ENCODE data around the gene MACROH2A1.

The MACROH2A1 gene

DNA sequence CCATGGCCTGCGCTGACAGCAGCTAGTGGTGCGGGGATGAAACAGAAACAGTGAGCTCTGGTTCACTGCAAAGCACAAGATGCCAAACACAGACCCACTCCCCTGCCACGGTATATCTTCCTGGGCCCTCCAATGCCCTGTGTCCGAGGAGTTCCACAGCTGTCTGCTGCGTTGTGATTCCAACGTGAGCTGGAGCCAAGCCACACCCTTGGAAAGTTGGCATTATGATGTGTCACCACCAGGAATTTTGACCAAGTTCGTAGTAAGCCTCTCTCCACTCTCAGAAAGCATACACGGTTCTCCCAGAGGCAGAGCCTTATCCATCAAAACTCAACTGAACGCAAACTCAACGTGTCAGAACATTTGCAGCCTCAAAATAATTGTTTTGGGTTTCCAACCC, 55.6 kb downstream of the MACROH2A1 start:
- Mint-ChIP-seq H3K4me1 (ENCODE audit: low read depth in 2 of 2) (no peaks in the 10 kb centered on the region), H3K27me3 (no peaks in the 10 kb centered on the region), H3K36me3 (ENCODE audit: insufficient read depth) (peaks cover 49% of the 10 kb centered on the region), H3K27ac (peak overlapping the region in 1 of 2 donors; percentile 79), H3K4me3 (no peak overlapping the region), H3K9me3 (no peaks in the 10 kb centered on the region)
- no peak for DNase-seq
- no peak for ATAC-seq (replicated peaks)

DNA sequence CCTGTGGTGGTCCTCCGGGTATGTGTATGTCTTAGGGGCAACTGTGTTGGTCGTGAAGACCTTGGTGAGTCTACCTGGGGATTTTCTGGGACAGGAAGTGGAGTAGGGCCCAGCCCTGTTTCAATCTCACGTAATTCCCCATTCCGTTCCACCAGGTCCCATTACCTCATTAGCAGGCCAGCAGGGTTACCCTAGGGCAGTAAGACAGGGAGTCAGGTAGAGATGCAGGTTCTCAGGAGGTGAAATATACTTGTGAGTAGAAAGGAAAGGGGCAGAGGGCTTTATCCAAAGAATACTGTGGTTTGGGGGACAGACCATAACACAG, 56.5 kb downstream of the MACROH2A1 start:
- Mint-ChIP-seq H3K27me3 (no peaks in the 10 kb centered on the region), H3K4me3 (no peak overlapping the region), H3K27ac (peak overlapping the region in 1 of 2 donors; percentile 35), H3K36me3 (ENCODE audit: insufficient read depth) (peaks cover 55% of the 10 kb centered on the region), H3K4me1 (ENCODE audit: low read depth in 2 of 2) (no peaks in the 10 kb centered on the region), H3K9me3 (no peaks in the 10 kb centered on the region)
- DNase-seq (no peak), ATAC-seq (replicated peaks) (no peak)

DNA sequence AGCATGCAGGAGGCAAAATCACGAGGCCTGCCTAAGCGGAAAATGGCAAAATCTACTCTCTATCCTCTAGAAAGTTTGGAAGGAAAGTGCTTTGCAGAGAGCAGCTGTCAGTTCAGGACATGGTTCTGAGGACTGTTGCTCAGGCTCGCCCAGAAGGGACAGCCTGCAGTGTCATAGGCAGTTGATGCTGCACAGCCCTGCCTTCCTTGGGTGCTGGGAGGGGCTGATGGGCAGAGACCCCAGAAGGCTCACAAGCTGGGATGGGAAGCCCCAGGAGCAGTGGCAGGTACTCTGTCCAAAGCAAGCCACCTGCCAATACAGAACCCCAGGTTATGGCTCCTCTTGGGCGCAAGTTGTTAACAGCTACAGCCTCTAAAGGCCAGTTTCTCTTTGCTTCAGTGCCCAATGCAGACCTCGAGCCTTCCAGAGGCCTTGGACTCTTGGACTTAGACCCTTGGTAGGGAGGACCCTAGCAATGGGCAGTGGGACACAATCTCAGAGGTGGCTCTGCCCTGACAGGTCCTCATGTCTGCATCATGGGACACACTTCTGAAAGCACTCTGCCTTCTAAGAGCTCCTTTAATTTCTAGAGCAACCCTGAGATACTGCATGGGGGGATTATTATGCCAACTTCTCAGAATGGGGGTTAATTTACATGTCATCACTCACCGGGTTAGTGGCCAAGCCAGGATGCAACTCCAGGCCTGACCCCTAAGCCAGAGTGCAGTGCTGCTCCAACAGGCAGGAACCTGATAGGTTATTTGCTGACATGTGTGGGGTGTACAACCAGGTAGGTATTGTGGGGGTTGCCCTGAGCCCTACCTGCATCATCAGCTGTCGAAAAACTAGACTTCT, 57.1 kb downstream of the MACROH2A1 start:
- H3K27me3 Mint-ChIP-seq = no peaks in the 10 kb centered on the region

DNA sequence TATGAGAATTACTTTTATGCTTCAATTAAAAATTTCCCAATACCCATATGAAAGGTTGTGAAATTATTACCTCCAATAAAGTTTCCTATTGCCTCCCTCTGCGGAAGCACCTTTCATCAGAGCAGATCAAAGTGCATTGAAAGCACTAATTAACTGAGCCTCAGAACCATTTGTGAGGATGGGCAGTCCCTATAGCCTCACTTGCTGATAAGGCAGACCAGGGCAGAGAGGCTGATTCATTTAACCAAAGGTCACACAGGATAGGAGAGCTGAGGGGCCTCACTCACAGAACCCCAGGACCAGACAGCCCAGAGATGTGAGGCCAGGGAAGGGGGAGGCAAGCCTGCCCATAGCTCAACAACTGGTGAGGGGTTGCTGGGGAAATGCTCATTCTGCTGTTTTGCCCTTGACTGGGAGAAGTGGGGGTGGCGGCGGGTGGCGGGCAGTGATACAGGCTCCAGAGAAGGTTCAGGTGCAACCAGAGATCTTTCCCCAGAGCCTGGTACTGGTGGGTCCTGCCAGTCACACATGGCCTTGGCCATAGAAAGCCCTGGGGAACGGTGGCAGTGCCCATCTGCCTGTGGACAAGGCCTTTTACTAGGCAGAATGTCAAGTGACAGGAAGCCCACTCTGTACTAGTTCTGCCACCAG, 57.9 kb downstream of the MACROH2A1 start:
- no peak for ATAC-seq (replicated peaks)
- no peaks in the 10 kb centered on the region for H3K27me3 Mint-ChIP-seq
- peaks cover 61% of the 10 kb centered on the region for H3K36me3 Mint-ChIP-seq (ENCODE audit: insufficient read depth)
- no peaks in the 10 kb centered on the region for H3K4me1 Mint-ChIP-seq (ENCODE audit: low read depth in 2 of 2)
- no peak overlapping the region for H3K4me3 Mint-ChIP-seq
- no peak for DNase-seq
- no peak overlapping the region for H3K27ac Mint-ChIP-seq
- H3K9me3 Mint-ChIP-seq = no peaks in the 10 kb centered on the region

More for the DNA sequence above, 57.1 kb downstream of the MACROH2A1 start:
- ATAC-seq (replicated peaks) (no peak), DNase-seq (no peak)
- H3K4me3 Mint-ChIP-seq = no peak overlapping the region
- no peaks in the 10 kb centered on the region for H3K4me1 Mint-ChIP-seq (ENCODE audit: low read depth in 2 of 2)
- H3K36me3 Mint-ChIP-seq (ENCODE audit: insufficient read depth) = peaks cover 60% of the 10 kb centered on the region
- no peaks in the 10 kb centered on the region for H3K9me3 Mint-ChIP-seq
- H3K27ac Mint-ChIP-seq = peak overlapping the region in 1 of 2 donors; percentile 35

DNA sequence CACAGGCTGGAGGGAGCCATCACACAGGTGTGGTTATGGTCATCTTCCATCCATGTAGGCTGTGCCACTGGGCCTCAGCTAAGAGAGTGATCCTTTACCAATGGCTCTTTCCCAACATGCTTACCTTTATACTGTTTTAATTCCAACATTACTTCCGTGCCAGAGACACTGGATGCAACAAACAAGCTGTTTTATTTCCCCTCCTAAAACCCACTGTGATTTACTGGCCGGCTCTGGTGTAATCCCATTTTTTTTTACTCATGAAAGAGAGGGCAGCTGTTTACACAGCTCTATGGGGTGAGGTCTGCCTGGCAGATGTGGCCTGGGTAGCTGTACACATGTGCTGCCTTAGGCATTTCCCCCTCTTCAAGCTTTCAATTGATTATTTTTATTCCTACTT, 58.5 kb downstream of the MACROH2A1 start:
- no peaks in the 10 kb centered on the region for H3K9me3 Mint-ChIP-seq
- H3K4me1 Mint-ChIP-seq (ENCODE audit: low read depth in 2 of 2) = no peaks in the 10 kb centered on the region
- no peak overlapping the region for H3K4me3 Mint-ChIP-seq
- H3K27me3 Mint-ChIP-seq = no peaks in the 10 kb centered on the region
- no peak for ATAC-seq (replicated peaks)
- no peak for DNase-seq
- no peak overlapping the region for H3K27ac Mint-ChIP-seq
- peaks cover 57% of the 10 kb centered on the region for H3K36me3 Mint-ChIP-seq (ENCODE audit: insufficient read depth)

DNA sequence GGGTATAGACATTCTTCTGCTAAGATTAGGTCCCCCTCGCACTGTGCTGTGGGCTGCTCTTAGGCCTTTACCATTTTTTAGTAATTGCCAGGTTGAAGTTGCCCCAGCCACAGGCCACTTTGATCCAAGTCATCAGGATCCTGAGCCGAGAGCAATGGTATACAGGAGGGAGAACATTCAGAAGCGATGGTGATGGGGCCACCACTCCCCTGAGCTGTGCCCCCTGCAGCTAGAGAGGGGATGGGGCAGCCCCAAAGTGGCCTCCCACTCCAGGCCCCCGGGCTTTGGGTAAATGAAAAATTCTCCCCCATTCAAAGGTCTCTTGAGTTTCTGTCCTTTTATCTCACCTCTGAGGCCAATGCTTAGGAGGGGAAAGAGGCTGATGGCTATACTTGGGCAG, 59.4 kb downstream of the MACROH2A1 start:
- DNase-seq (no peak), ATAC-seq (replicated peaks) (no peak)
- H3K27me3 Mint-ChIP-seq = no peaks in the 10 kb centered on the region
- no peaks in the 10 kb centered on the region for H3K4me1 Mint-ChIP-seq (ENCODE audit: low read depth in 2 of 2)
- H3K27ac Mint-ChIP-seq = no peak overlapping the region
- no peak overlapping the region for H3K4me3 Mint-ChIP-seq
- H3K9me3 Mint-ChIP-seq = no peaks in the 10 kb centered on the region
- peaks cover 54% of the 10 kb centered on the region for H3K36me3 Mint-ChIP-seq (ENCODE audit: insufficient read depth)

DNA sequence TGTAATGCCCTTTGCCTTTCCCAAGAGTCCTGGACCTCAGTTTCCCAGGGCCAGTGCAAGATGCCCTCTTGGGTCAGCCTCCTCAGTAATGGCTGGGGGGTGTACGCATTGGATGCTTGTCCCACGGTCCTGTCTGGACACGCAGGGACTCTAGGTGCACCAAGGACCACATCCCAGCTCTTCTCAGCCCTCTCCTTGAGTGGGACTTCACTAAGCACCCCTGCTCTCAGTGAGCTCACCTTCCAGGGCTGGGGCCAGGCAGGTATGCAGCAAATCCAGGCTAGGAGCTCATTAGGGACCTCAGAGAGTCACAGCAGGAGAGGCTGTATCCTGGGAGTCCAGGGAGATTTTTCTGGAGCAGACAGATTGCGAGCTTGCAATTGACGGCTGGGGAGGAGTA, 59.8 kb downstream of the MACROH2A1 start:
- no peaks in the 10 kb centered on the region for H3K27me3 Mint-ChIP-seq
- no peaks in the 10 kb centered on the region for H3K4me1 Mint-ChIP-seq (ENCODE audit: low read depth in 2 of 2)
- H3K9me3 Mint-ChIP-seq = no peaks in the 10 kb centered on the region
- no peak for DNase-seq
- peak overlapping the region in 1 of 2 donors; percentile 25 for H3K27ac Mint-ChIP-seq
- peaks cover 53% of the 10 kb centered on the region for H3K36me3 Mint-ChIP-seq (ENCODE audit: insufficient read depth)
- no peak for ATAC-seq (replicated peaks)
- H3K4me3 Mint-ChIP-seq = no peak overlapping the region

DNA sequence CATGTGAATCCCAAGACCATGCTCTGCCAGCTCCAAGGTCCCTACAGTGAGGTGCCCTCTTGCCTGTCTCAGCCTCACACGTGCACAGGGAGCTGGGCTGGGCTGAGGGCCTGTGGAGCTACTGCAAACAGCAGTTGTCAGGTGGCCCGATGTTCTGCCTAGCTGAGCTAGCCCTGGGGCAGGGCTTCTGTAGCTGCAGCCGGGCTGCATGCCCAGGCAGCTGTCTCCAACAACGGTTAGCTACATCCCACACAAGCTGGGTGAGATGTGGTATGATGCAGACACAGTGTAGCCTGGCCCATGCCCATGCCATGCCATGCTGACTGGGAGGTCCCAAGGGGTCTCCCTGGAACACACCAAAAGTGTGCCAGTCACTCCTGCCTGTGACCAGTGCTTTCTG, 62.0 kb downstream of the MACROH2A1 start:
- Mint-ChIP-seq H3K27me3 (no peaks in the 10 kb centered on the region), H3K27ac (no peak overlapping the region), H3K4me3 (no peak overlapping the region), H3K9me3 (no peaks in the 10 kb centered on the region), H3K4me1 (ENCODE audit: low read depth in 2 of 2) (no peaks in the 10 kb centered on the region), H3K36me3 (ENCODE audit: insufficient read depth) (peaks cover 44% of the 10 kb centered on the region)
- no peak for ATAC-seq (replicated peaks)
- no peak for DNase-seq

DNA sequence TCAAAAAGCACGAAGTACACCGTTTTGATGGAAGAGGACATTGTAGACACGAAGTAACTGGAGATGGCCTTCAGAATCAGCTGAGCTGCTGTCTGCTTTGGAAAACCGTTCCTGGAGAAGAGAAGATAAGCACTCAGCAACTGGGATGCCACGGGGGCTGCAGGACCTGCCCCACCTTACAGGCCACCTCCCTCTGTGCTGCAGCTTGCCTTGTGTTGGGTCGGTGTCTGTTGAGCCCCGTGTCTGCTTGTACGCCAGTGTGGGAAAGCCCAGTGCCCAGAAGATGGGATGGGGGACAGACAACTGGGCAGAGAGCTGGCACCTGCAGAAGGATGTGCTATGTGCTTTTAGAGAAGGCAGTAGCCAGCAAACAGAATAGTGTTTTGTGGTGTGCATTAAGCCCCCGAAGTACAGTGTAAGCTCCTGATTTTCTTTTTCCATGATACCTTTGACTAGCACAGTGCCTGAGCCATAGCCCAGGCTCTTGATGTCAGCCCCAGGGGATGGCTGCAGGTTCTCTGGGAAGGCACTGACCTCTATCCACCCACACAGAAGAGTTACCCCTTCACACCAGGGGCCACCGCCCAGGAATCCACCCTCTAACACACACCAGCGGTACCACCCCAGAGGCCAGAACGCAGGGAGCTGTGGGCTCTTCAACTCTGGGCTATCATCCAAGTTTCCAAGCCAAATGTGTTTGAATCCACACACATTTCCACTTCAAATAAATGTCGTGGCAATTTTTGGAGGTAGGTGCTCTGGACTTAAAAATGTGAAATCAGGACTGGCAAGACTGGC, 63.8 kb downstream of the MACROH2A1 start:
- peak overlapping the region in 1 of 2 donors; percentile 68 for H3K27ac Mint-ChIP-seq
- H3K4me3 Mint-ChIP-seq = no peak overlapping the region
- ATAC-seq (replicated peaks) (no peak), DNase-seq (no peak)
- H3K27me3 Mint-ChIP-seq = no peaks in the 10 kb centered on the region
- no peaks in the 10 kb centered on the region for H3K4me1 Mint-ChIP-seq (ENCODE audit: low read depth in 2 of 2)
- H3K36me3 Mint-ChIP-seq (ENCODE audit: insufficient read depth) = peaks cover 26% of the 10 kb centered on the region
- no peaks in the 10 kb centered on the region for H3K9me3 Mint-ChIP-seq

DNA sequence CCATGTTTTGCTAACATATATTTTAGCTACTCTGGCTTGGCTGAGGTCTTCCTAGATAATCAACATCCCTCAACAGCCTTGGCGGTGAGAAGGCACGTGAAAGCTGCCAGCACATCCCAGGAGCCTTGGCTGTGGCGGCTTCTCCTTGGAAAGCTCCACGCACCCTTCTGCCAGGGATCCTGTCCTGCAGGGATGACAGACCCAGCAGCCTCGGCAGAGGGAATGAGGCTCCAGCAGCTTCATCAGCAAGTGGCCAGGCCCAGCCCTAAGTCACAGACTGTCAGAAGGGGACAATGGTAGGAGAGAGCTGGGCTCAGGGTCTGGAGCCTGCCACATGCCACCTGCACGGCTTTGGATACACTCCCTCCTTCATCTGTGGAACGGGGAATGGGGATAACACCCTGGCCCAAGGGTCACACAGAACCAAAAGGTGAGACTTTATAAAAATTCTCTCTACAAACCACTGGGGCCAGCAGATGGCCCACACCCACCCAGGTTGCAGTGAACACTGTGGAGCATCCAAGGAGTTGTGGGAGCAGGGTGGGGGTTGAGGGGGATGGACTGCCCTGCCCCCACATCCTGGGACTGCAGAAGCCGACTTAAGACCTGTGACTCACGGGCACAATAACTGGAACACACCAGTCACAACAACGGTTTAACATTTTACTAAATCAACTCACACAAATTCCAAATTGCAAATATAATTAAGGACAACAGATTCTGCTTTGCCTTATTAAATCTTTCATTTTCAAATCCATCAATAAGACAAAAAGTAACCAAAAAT, 65.1 kb downstream of the MACROH2A1 start:
- Mint-ChIP-seq H3K4me3 (no peak overlapping the region), H3K27me3 (no peaks in the 10 kb centered on the region), H3K4me1 (ENCODE audit: low read depth in 2 of 2) (no peaks in the 10 kb centered on the region), H3K36me3 (ENCODE audit: insufficient read depth) (peaks cover 15% of the 10 kb centered on the region), H3K9me3 (no peaks in the 10 kb centered on the region), H3K27ac (peak overlapping the region in 1 of 2 donors; percentile 13)
- ATAC-seq (replicated peaks) (no peak), DNase-seq (no peak)

DNA sequence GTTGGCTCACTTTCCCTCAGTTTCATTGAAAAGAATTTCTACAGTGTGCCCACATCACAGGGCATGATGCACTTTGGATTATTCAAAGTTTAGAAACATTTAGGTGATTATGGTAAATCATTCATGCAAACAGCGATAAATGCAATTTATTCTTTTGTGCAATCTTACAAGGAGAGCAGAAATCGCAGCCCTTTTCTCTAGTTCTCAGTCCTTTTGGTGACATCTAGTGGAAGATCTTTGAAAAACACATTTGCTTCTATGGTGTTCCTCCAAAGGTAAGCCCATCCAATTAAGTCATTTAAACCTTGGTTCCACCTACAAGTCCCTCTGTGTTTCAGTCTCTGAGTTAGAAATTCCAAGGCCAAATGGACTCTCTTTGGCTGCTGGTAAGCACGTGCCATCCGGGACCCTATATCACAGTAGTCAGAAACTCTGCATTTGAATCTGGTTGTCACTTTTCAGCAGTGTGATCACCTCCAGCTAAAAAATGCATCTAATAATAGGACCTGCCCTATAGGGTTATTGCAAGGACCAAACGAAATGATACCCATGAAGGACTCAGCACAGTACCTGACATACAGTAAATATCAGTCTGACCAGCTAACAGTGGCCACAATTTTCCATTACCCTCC, 66.4 kb downstream of the MACROH2A1 start:
- H3K27me3 Mint-ChIP-seq = no peaks in the 10 kb centered on the region
- no peak for DNase-seq
- no peak for ATAC-seq (replicated peaks)
- peak overlapping the region in 1 of 2 donors; percentile 13 for H3K27ac Mint-ChIP-seq
- no peak overlapping the region for H3K4me3 Mint-ChIP-seq
- H3K4me1 Mint-ChIP-seq (ENCODE audit: low read depth in 2 of 2) = peaks cover 0 to 3% of the 10 kb centered on the region in 2 donors
- H3K9me3 Mint-ChIP-seq = no peaks in the 10 kb centered on the region
- H3K36me3 Mint-ChIP-seq (ENCODE audit: insufficient read depth) = peaks cover 7% of the 10 kb centered on the region

DNA sequence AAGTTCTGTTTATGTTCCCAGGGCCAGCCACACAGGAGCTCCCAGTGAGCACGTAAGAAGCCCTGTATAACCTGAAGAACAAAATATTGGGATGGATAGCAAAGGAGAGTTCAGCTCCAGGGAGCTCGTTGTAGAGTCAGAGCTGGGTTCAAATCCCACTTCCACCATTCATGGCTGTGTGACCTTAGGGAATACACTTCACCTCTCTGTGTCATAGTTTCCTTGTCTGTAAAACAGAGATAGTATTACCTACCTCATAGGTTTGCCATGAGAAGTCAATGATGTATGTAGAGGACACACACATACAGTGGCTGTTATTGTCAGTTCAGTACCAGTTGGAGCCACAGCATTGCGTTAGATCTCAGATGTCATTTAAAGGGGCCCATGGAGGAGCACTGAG, 67.4 kb downstream of the MACROH2A1 start:
- peaks cover 0 to 3% of the 10 kb centered on the region in 2 donors for H3K4me1 Mint-ChIP-seq (ENCODE audit: low read depth in 2 of 2)
- no peaks in the 10 kb centered on the region for H3K36me3 Mint-ChIP-seq (ENCODE audit: insufficient read depth)
- no peak overlapping the region for H3K4me3 Mint-ChIP-seq
- H3K9me3 Mint-ChIP-seq = no peaks in the 10 kb centered on the region
- no peaks in the 10 kb centered on the region for H3K27me3 Mint-ChIP-seq
- DNase-seq = no peak
- ATAC-seq (replicated peaks) = no peak
- H3K27ac Mint-ChIP-seq = no peak overlapping the region

DNA sequence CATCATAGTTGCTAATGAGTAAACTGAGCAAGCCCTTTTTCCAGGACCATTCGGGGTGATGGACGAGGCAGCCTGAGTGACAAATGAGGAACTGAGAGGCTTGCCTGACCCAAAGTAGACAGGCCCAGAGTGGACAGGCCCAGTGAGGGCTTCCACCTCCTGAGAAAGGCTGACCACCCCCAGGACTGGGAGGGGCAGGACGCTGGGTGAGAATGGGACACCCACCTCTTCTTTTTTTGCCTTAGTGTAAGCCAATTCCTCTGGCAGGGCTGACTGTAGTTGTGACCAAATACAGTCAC, 68.3 kb downstream of the MACROH2A1 start:
- H3K27ac Mint-ChIP-seq = no peak overlapping the region
- H3K4me3 Mint-ChIP-seq = no peak overlapping the region
- H3K36me3 Mint-ChIP-seq (ENCODE audit: insufficient read depth) = no peaks in the 10 kb centered on the region
- no peaks in the 10 kb centered on the region for H3K9me3 Mint-ChIP-seq
- ATAC-seq (replicated peaks) = no peak
- H3K4me1 Mint-ChIP-seq (ENCODE audit: low read depth in 2 of 2) = peaks cover 0 to 3% of the 10 kb centered on the region in 2 donors
- DNase-seq = no peak
- no peaks in the 10 kb centered on the region for H3K27me3 Mint-ChIP-seq

Data from effector memory CD8-positive, alpha-beta T cell (primary cell).